HG03095 (cell line): ENCODE data around the gene TENM3.

Source experiments
- ATAC-seq: cut with Tn5 transposase; IDR thresholded peaks from one replicate; pipeline ENCODE4 v1.9.1; 2021; ENCODE audit warnings: moderate library complexity; ENCODE audit not compliant: unreplicated experiment

TENM3 gene

GRCh38 chr4:182443070-182443469 is 199.9 kb downstream of the TENM3 start:
- ATAC-seq: no peak

- no peak for ATAC-seq
Measured at GRCh38 chr4:182447767-182448280, 204.6 kb downstream of the TENM3 start.

- ATAC-seq: peak; percentile 68
Measured at GRCh38 chr4:182448281-182449151, 205.3 kb downstream of the TENM3 start.

GRCh38 chr4:182449186-182449929 is 206.2 kb downstream of the TENM3 start:
- ATAC-seq: no peak

GRCh38 chr4:182449930-182450439 is 206.8 kb downstream of the TENM3 start:
- no peak for ATAC-seq

GRCh38 chr4:182451441-182451840 is 208.2 kb downstream of the TENM3 start:
- no peak for ATAC-seq

- ATAC-seq: no peak
Measured at GRCh38 chr4:182453830-182454229, 210.6 kb downstream of the TENM3 start.

- no peak for ATAC-seq
Measured at GRCh38 chr4:182454440-182455013, 211.3 kb downstream of the TENM3 start.

GRCh38 chr4:182465114-182465513 is 221.9 kb downstream of the TENM3 start:
- ATAC-seq: no peak

GRCh38 chr4:182465979-182466378 is 222.8 kb downstream of the TENM3 start:
- ATAC-seq: no peak

GRCh38 chr4:182470215-182470614 is 227.0 kb downstream of the TENM3 start:
- ATAC-seq: no peak

GRCh38 chr4:182475539-182475938 is 232.3 kb downstream of the TENM3 start:
- ATAC-seq: no peak

- ATAC-seq: peak; percentile 84
Measured at GRCh38 chr4:182478475-182478874, 235.3 kb downstream of the TENM3 start.

GRCh38 chr4:182483685-182484084 is 240.5 kb downstream of the TENM3 start:
- no peak for ATAC-seq

- no peak for ATAC-seq
Measured at GRCh38 chr4:182486881-182487280, 243.7 kb downstream of the TENM3 start.

- ATAC-seq: no peak
Measured at GRCh38 chr4:182488896-182489295, 245.7 kb downstream of the TENM3 start.

- no peak for ATAC-seq
Measured at GRCh38 chr4:182489607-182490006, 246.4 kb downstream of the TENM3 start.

GRCh38 chr4:182491719-182492118 is 248.5 kb downstream of the TENM3 start:
- no peak for ATAC-seq

- ATAC-seq: no peak
Measured at GRCh38 chr4:182492423-182492822, 249.2 kb downstream of the TENM3 start.

GRCh38 chr4:182493377-182493776 is 250.2 kb downstream of the TENM3 start:
- no peak for ATAC-seq

- ATAC-seq: no peak
Measured at GRCh38 chr4:182494103-182494502, 250.9 kb downstream of the TENM3 start.
